ENCODE measurements around the gene ZNRF2.

The ZNRF2 gene

GRCh38 chr7:30354791-30355190 lies 70.4 kb downstream of the ZNRF2 start:
- Histone ChIP-seq H3K4me1 (ENCODE audit: control insufficient read depth, insufficient read depth, low read length) (peaks cover 7% of the 10 kb centered on the region), H3K27me3 (ENCODE audit: control insufficient read depth, insufficient read depth, low read length) (no peaks in the 10 kb centered on the region), H3K36me3 (ENCODE audit: control insufficient read depth, insufficient read depth, low read length) (no peaks in the 10 kb centered on the region), H3K9me3 (ENCODE audit: control insufficient read depth, low read length) (no peaks in the 10 kb centered on the region), H3K9ac (ENCODE audit: low read length) (no peak overlapping the region), H3K4me3 (ENCODE audit: low read length) (no peak overlapping the region)

- H3K4me3 ChIP-seq (ENCODE audit: low read length) = no peak overlapping the region
- H3K9me3 ChIP-seq (ENCODE audit: control insufficient read depth, low read length) = no peaks in the 10 kb centered on the region
- no peaks in the 10 kb centered on the region for H3K36me3 ChIP-seq (ENCODE audit: control insufficient read depth, insufficient read depth, low read length)
- no peaks in the 10 kb centered on the region for H3K27me3 ChIP-seq (ENCODE audit: control insufficient read depth, insufficient read depth, low read length)
- no peak overlapping the region for H3K9ac ChIP-seq (ENCODE audit: low read length)
- H3K4me1 ChIP-seq (ENCODE audit: control insufficient read depth, insufficient read depth, low read length) = no peaks in the 10 kb centered on the region
These were observed 75.6 kb downstream of the ZNRF2 start for GRCh38 chr7:30359957-30360356.

GRCh38 chr7:30363778-30364563 lies 79.6 kb downstream of the ZNRF2 start:
- H3K9ac ChIP-seq (ENCODE audit: low read length) = no peak overlapping the region
- H3K4me3 ChIP-seq (ENCODE audit: low read length) = no peak overlapping the region
- H3K27me3 ChIP-seq (ENCODE audit: control insufficient read depth, insufficient read depth, low read length) = no peaks in the 10 kb centered on the region
- no peaks in the 10 kb centered on the region for H3K36me3 ChIP-seq (ENCODE audit: control insufficient read depth, insufficient read depth, low read length)
- H3K9me3 ChIP-seq (ENCODE audit: control insufficient read depth, low read length) = no peaks in the 10 kb centered on the region
- no peaks in the 10 kb centered on the region for H3K4me1 ChIP-seq (ENCODE audit: control insufficient read depth, insufficient read depth, low read length)

DNA sequence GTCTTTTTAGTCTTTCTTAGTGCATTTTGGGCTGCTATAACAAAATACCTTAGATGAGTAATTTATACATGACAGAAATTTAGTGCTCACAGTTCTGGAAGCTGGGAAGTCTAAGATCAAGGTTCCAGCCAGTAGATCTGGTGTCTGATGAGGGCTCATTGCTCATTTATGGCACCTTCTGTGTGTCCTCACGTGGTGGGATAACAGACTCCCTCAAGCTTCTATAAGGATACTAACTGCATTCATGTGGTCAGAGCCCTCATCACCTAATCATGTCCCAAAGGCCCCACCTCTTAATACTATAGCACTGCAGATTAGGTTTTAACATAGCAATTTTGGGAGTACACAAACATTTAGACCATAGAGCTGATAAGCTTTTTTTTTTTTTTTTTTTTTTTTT lies 80.4 kb downstream of the ZNRF2 start:
- Histone ChIP-seq H3K9ac (ENCODE audit: low read length) (no peak overlapping the region), H3K36me3 (ENCODE audit: control insufficient read depth, insufficient read depth, low read length) (no peaks in the 10 kb centered on the region), H3K4me3 (ENCODE audit: low read length) (no peak overlapping the region), H3K4me1 (ENCODE audit: control insufficient read depth, insufficient read depth, low read length) (no peaks in the 10 kb centered on the region), H3K27me3 (ENCODE audit: control insufficient read depth, insufficient read depth, low read length) (no peaks in the 10 kb centered on the region), H3K9me3 (ENCODE audit: control insufficient read depth, low read length) (no peaks in the 10 kb centered on the region)

- no peak overlapping the region for H3K4me3 ChIP-seq (ENCODE audit: low read length)
- H3K27me3 ChIP-seq (ENCODE audit: control insufficient read depth, insufficient read depth, low read length) = no peaks in the 10 kb centered on the region
- no peak overlapping the region for H3K9ac ChIP-seq (ENCODE audit: low read length)
These were observed 81.2 kb downstream of the ZNRF2 start for GRCh38 chr7:30365621-30366020.

GRCh38 chr7:30366606-30367005 lies 82.2 kb downstream of the ZNRF2 start:
- no peaks in the 10 kb centered on the region for H3K9me3 ChIP-seq (ENCODE audit: control insufficient read depth, low read length)
- no peaks in the 10 kb centered on the region for H3K27me3 ChIP-seq (ENCODE audit: control insufficient read depth, insufficient read depth, low read length)
- H3K36me3 ChIP-seq (ENCODE audit: control insufficient read depth, insufficient read depth, low read length) = no peaks in the 10 kb centered on the region
- H3K9ac ChIP-seq (ENCODE audit: low read length) = no peak overlapping the region
- no peaks in the 10 kb centered on the region for H3K4me1 ChIP-seq (ENCODE audit: control insufficient read depth, insufficient read depth, low read length)
- no peak overlapping the region for H3K4me3 ChIP-seq (ENCODE audit: low read length)

More at GRCh38 chr7:30365621-30366020, 81.2 kb downstream of the ZNRF2 start:
- H3K4me1 ChIP-seq (ENCODE audit: control insufficient read depth, insufficient read depth, low read length) = no peaks in the 10 kb centered on the region
- H3K9me3 ChIP-seq (ENCODE audit: control insufficient read depth, low read length) = no peaks in the 10 kb centered on the region
- no peaks in the 10 kb centered on the region for H3K36me3 ChIP-seq (ENCODE audit: control insufficient read depth, insufficient read depth, low read length)

- no peaks in the 10 kb centered on the region for H3K27me3 ChIP-seq (ENCODE audit: control insufficient read depth, insufficient read depth, low read length)
- no peaks in the 10 kb centered on the region for H3K9me3 ChIP-seq (ENCODE audit: control insufficient read depth, low read length)
- no peaks in the 10 kb centered on the region for H3K4me1 ChIP-seq (ENCODE audit: control insufficient read depth, insufficient read depth, low read length)
- no peaks in the 10 kb centered on the region for H3K36me3 ChIP-seq (ENCODE audit: control insufficient read depth, insufficient read depth, low read length)
- no peak overlapping the region for H3K9ac ChIP-seq (ENCODE audit: low read length)
- no peak overlapping the region for H3K4me3 ChIP-seq (ENCODE audit: low read length)
These were observed 83.2 kb downstream of the ZNRF2 start for GRCh38 chr7:30367561-30367960.

- Histone ChIP-seq H3K9ac (ENCODE audit: low read length) (no peak overlapping the region), H3K9me3 (ENCODE audit: control insufficient read depth, low read length) (no peaks in the 10 kb centered on the region), H3K27me3 (ENCODE audit: control insufficient read depth, insufficient read depth, low read length) (no peaks in the 10 kb centered on the region), H3K4me1 (ENCODE audit: control insufficient read depth, insufficient read depth, low read length) (no peaks in the 10 kb centered on the region), H3K36me3 (ENCODE audit: control insufficient read depth, insufficient read depth, low read length) (no peaks in the 10 kb centered on the region), H3K4me3 (ENCODE audit: low read length) (no peak overlapping the region)
These were observed 85.5 kb downstream of the ZNRF2 start for GRCh38 chr7:30369879-30370278.

- Histone ChIP-seq H3K9ac (ENCODE audit: low read length) (no peak overlapping the region), H3K27me3 (ENCODE audit: control insufficient read depth, insufficient read depth, low read length) (no peaks in the 10 kb centered on the region)
These were observed 86.9 kb downstream of the ZNRF2 start for GRCh38 chr7:30371321-30371720.

DNA sequence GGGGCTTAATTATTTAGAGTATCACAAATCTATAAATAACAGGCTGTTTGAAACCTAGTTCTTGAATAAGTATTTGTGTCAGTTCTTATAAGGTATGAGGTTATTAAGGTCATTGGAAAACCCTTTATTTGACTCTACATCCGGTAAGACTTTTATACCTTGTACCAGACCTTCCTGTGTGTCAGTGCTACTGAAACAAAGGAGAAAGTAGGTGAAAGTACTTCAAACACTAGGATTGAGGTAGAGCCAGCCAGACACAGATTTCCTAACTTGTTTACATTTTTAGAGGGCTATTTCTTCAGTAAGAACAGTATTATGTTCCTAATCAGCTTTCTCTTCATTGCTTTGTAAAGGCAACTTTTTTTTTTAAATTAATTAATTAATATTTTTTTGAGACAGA lies 93.9 kb downstream of the ZNRF2 start:
- Histone ChIP-seq H3K9ac (ENCODE audit: low read length) (no peak overlapping the region), H3K4me1 (ENCODE audit: control insufficient read depth, insufficient read depth, low read length) (peaks cover 4% of the 10 kb centered on the region), H3K4me3 (ENCODE audit: low read length) (no peak overlapping the region), H3K9me3 (ENCODE audit: control insufficient read depth, low read length) (no peaks in the 10 kb centered on the region), H3K27me3 (ENCODE audit: control insufficient read depth, insufficient read depth, low read length) (no peaks in the 10 kb centered on the region), H3K36me3 (ENCODE audit: control insufficient read depth, insufficient read depth, low read length) (no peaks in the 10 kb centered on the region)

More at GRCh38 chr7:30371321-30371720, 86.9 kb downstream of the ZNRF2 start:
- no peaks in the 10 kb centered on the region for H3K9me3 ChIP-seq (ENCODE audit: control insufficient read depth, low read length)
- H3K36me3 ChIP-seq (ENCODE audit: control insufficient read depth, insufficient read depth, low read length) = no peaks in the 10 kb centered on the region
- H3K4me1 ChIP-seq (ENCODE audit: control insufficient read depth, insufficient read depth, low read length) = no peaks in the 10 kb centered on the region
- no peak overlapping the region for H3K4me3 ChIP-seq (ENCODE audit: low read length)

GRCh38 chr7:30379131-30379530 lies 94.7 kb downstream of the ZNRF2 start:
- Histone ChIP-seq H3K4me1 (ENCODE audit: control insufficient read depth, insufficient read depth, low read length) (peaks cover 4% of the 10 kb centered on the region), H3K9ac (ENCODE audit: low read length) (no peak overlapping the region), H3K36me3 (ENCODE audit: control insufficient read depth, insufficient read depth, low read length) (no peaks in the 10 kb centered on the region), H3K9me3 (ENCODE audit: control insufficient read depth, low read length) (no peaks in the 10 kb centered on the region), H3K4me3 (ENCODE audit: low read length) (no peak overlapping the region), H3K27me3 (ENCODE audit: control insufficient read depth, insufficient read depth, low read length) (no peaks in the 10 kb centered on the region)

GRCh38 chr7:30379741-30380140 lies 95.3 kb downstream of the ZNRF2 start:
- H3K9me3 ChIP-seq (ENCODE audit: control insufficient read depth, low read length) = no peaks in the 10 kb centered on the region
- no peaks in the 10 kb centered on the region for H3K36me3 ChIP-seq (ENCODE audit: control insufficient read depth, insufficient read depth, low read length)
- H3K4me3 ChIP-seq (ENCODE audit: low read length) = no peak overlapping the region
- H3K27me3 ChIP-seq (ENCODE audit: control insufficient read depth, insufficient read depth, low read length) = no peaks in the 10 kb centered on the region
- H3K9ac ChIP-seq (ENCODE audit: low read length) = no peak overlapping the region
- peaks cover 4% of the 10 kb centered on the region for H3K4me1 ChIP-seq (ENCODE audit: control insufficient read depth, insufficient read depth, low read length)

GRCh38 chr7:30380294-30380693 lies 95.9 kb downstream of the ZNRF2 start:
- Histone ChIP-seq H3K9me3 (ENCODE audit: control insufficient read depth, low read length) (no peaks in the 10 kb centered on the region), H3K36me3 (ENCODE audit: control insufficient read depth, insufficient read depth, low read length) (no peaks in the 10 kb centered on the region), H3K4me3 (ENCODE audit: low read length) (no peak overlapping the region), H3K4me1 (ENCODE audit: control insufficient read depth, insufficient read depth, low read length) (peaks cover 4% of the 10 kb centered on the region), H3K9ac (ENCODE audit: low read length) (no peak overlapping the region), H3K27me3 (ENCODE audit: control insufficient read depth, insufficient read depth, low read length) (no peaks in the 10 kb centered on the region)

Data from mucosa of stomach (tissue), 1 donor.